NCI-H82 treated with DMSO at 0.1 percent for 48 hours (cell line): ENCODE measurements around the gene MED13L.
A peak's percentile ranks its signal among the peaks of the same experiment; 100 is the strongest.
"Not testable (repeated sequence)": the region's sequence is repeated elsewhere in the genome, so short reads cannot be mapped to it uniquely, and the experiment has no call there.

ENCODE experiments used
- DNase-seq: peaks from one replicate; lab custom pipeline; 2025; ENCODE audit not compliant: unreplicated experiment; lab: John Stamatoyannopoulos, UW

MED13L gene

GRCh38 chr12:116136340-116136739, 141.2 kb downstream of the MED13L start:
- no peak for DNase-seq

DNA sequence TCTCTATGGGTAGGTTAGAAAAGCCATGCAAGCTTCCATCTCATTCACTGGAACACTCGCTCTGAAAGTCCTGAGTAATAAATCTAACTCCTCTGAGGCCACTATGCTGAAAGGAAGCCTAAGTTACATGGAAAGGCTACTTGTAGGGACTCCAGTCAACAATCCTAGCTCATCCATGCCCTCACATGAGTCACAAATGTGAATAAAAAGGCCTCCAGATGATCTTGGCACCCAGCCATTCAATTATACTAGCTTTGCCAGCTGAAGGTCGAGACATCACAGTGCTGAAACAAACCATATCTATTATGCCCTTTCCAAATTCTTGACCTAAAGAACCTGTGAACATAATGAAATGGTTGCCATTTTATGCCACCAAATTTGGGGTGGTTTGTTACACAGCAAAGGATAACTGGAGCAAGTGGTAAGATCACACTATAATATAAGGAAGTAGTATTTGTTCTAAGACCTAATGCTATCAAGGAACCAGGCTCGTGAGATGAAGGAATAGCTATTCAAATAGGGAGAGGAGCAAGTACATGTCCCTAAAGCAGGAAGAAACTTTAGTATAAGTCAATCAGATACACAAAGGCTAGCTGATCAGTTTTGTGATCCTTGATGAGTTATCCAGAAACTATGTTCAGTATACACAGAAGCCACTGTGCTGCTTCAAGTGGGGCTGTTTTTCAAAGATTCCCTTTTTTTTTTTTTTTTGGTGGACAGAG, 142.1 kb downstream of the MED13L start:
- no peak for DNase-seq

- no peak for DNase-seq
Observed at GRCh38 chr12:116133636-116134214, 143.8 kb downstream of the MED13L start.

DNA sequence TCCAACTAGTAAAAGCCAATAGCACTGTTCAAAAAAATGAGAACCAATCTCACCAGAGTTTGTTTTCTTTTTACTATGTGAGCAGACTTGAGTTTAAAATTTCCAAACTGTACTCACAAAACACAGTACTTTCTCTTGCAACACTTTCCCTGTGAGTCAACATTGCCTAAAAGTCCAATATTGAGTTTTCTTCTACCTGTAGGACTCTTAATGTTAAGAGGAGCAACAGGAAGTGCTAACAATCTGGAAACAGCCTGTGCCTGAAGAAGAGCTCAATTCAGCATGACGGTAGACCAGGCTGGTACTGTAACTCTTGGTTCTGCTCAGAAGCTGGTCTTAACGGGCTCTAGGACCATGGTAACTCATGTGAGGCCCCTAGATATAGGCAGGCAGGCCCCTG, 144.3 kb downstream of the MED13L start:
- DNase-seq = no peak

- not testable (repeated sequence) for DNase-seq
Observed at GRCh38 chr12:116131987-116132386, 145.5 kb downstream of the MED13L start.

DNA sequence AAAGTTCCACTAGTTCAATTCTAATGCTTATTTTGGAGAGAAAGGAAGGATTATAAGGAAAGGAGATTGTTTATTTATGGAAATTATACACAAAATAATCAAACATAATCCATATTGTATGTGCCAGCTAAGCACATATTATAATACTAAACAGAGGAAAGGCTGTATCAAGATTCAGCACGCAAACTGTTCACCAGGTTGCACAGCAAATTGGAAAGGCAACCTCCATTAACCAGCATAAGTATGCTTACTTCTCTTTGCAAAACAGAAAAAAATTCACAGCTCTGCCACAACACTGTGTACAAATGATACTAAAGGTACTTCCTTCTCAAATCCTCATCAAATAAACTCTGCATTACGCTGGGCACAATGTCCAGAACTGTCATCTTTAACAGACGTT, 146.3 kb downstream of the MED13L start:
- DNase-seq = no peak

DNA sequence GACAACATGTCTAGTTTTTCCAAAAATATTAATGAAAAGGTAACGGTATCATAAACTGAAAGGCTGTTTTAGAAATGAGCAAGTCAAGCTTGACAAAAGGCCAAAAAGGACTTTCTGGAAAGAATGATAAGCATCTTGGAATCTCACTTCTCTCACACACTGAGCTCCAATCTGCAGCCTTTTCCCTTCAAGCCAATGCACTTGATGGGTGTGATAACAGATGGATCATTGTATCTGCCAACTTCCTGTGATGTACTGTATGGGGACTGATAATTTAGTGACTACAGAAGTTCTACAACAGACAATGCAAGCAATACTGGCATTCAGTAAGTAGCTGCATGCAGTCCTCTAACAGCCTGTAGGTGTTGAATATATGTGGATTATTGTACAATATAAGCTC, 147.1 kb downstream of the MED13L start:
- no peak for DNase-seq

DNA sequence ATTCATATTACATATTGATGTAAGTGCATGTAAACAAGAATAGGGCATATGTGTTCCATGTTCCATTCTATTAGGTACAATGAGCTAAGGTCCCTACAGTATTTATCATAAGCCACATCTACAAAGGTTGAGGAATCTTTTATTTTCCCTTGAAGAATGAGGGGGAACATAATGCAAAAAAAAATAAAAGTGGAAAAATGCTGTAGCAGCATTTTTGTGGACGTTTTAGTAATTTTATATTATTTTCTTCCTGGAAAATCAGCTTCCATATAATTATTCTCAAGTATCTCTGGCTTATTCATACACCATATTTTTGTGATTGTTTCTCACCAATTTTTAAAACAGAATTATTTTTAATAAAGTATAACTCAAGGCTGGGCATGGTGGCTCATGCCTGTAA, 148.7 kb downstream of the MED13L start:
- no peak for DNase-seq

- no peak for DNase-seq
Observed at GRCh38 chr12:116127859-116128258, 149.6 kb downstream of the MED13L start.

DNA sequence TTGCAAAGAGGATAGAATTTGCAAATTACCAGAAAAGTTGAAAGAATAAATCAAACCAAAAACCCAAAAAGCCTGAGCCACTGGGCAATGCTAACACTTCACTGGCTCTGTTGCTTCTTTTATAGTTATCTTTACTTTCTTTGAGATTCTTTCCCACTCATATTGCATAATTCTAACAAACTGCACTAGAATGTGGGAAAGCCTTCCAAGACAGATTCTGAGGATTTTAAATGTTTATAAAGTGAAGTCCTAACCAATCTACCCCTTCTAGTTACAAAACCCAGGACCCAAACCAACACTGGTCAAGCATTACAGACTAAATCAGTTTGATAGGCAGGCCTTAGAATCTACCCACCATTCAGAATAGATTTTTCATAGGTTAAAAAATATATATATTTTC, 150.9 kb downstream of the MED13L start:
- no peak for DNase-seq

DNA sequence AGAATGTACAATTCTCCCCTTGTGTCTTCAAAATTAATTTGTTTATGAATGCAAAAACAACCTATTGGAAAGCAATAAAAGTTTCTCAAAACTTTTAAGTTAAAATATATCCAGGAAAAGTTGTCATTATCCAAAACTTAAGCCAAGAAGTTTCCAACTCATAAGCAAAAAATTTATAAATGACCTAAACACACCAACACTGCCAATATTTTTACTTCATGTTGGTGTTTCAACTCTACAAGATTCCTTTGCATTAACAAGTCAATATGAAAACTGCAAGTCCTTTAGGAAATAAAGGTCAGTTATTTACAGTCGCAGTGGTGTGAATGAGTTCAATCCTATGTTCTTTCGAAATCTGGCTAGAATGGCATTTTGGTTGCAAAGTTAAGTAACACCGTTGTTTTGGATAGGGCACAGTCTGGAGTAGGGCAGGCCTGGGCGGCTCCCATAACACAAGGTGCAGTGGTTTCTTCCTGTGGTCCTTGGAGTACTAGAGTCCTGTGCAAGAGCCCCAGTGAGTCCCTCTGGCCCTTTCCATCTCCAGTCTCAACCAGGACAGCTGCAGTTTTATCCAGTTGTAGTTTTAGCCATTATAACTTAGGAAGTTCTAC, 151.4 kb downstream of the MED13L start:
- DNase-seq = no peak

DNA sequence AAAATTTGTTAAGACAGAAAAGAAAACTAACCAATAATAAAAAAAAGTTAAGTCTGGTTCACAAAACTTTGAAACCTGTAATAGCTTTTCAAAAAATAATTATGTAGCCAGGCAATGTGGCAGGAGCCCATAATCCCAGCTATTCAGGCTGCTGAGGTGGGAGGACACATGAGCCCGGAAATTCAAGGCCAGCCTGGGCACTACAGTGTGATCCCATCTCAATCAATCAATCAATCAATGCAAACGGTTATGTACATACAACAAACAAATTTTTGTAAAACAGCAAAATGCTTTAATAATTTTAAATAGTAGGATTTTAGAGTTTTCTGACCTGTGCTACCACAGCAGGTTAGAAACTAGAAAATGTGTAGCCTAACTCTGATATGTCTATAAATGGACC, 152.4 kb downstream of the MED13L start:
- DNase-seq = no peak

GRCh38 chr12:116123451-116124258, 153.8 kb downstream of the MED13L start:
- DNase-seq = peak; percentile 83

DNA sequence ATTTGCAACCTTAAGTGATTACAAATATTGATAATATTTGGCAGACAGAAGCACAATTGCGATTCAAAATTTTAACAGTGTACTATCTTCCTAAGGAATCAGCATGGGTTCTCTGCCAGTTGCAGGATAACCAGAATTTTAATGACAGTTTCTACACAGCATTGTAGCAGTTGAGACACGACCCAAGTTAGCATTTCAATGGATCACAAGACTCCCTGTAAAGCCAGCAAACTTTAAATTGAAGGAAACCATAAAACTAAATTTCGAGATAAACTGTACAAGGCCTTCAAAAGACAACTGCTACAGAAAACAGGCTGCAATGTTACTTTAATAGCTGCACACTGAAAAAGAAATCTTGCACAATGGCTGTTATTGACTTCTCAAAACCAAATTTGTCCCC, 154.9 kb downstream of the MED13L start:
- DNase-seq = no peak

GRCh38 chr12:116121453-116121871, 156.0 kb downstream of the MED13L start:
- no peak for DNase-seq

DNA sequence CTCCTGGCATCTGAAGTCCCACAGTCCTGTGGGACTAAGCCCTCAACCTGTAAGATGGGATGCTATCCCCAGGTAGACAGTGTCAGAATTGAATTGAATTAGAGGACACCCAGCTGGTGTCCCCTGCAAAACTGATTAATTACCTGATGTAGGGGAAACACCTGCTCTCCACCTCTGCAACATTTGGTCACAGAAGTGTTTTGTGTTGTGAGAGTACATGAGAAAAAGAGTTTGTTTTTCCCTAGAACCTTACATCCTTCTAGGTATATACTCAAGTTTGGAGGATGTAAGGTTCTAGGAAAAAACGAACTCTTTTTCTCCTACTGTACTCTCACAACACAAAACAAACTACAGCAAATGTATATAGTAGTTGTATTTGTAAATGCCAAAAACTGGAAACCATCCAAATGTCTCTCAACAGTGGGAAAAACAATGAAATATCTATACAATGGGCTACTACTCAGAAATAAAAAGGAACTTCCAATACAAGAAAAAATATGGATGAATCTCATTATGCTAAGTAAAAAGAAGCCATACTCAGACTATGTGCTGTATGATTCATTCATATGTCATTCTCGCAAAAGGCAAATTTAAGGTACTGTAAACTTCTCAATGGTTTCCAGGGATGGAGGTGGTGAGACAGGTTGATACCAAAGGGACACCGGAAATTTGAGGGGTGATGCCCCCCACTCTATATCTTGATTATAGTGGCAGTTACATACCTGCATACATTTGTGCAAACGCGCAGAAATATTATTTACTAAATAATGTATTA, 160.7 kb downstream of the MED13L start:
- no peak for DNase-seq

DNA sequence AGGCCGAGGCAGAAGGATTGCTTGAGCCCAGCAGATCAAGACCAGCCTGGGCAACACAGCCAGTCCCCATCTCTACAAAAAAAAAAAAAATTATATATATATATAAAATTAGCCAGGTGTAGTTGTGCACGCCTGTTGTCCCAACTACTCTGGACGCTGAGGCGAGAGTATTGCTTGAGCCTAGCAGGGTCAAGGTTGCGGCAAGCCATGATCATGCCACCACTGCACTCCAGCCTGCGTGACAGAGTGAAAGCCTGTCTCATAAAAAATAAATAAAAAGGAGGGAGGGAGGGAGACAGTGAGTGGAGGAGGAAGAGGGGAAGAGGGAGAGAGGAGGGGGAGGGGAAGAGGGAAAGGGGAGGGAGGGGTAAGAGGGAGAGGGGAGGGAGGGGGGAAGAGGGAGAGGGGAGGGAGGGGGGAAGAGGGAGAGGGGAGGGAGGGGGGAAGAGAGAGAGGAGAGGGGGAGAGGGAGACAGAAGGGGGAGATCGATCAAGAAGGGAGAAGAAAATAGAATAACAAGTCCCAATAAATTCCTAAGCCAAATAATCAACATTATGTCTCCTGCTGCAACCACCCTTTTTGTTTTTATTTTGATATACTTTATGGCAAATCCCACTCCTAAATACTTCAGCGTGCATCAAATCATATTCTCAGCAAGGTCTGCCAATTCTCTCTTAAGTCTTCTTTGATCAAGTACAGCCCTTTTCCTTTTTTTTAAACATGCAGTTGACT, 163.9 kb downstream of the MED13L start:
- DNase-seq = no peak

GRCh38 chr12:116106870-116107269, 170.6 kb downstream of the MED13L start:
- no peak for DNase-seq

- DNase-seq = no peak
Observed at GRCh38 chr12:116104167-116104767, 173.2 kb downstream of the MED13L start.

- no peak for DNase-seq
Observed at GRCh38 chr12:116101991-116102390, 175.5 kb downstream of the MED13L start.
